HG03139 (cell line): ENCODE measurements around the gene PI4K2A.
"Not testable (repeated sequence)": the region's sequence is repeated elsewhere in the genome, so short reads cannot be mapped to it uniquely, and the experiment has no call there.

Experiments used
- ATAC-seq: cut with Tn5 transposase; IDR thresholded peaks from one replicate; pipeline ENCODE4 v1.9.1; 2021; ENCODE audit not compliant: unreplicated experiment

PI4K2A gene

DNA sequence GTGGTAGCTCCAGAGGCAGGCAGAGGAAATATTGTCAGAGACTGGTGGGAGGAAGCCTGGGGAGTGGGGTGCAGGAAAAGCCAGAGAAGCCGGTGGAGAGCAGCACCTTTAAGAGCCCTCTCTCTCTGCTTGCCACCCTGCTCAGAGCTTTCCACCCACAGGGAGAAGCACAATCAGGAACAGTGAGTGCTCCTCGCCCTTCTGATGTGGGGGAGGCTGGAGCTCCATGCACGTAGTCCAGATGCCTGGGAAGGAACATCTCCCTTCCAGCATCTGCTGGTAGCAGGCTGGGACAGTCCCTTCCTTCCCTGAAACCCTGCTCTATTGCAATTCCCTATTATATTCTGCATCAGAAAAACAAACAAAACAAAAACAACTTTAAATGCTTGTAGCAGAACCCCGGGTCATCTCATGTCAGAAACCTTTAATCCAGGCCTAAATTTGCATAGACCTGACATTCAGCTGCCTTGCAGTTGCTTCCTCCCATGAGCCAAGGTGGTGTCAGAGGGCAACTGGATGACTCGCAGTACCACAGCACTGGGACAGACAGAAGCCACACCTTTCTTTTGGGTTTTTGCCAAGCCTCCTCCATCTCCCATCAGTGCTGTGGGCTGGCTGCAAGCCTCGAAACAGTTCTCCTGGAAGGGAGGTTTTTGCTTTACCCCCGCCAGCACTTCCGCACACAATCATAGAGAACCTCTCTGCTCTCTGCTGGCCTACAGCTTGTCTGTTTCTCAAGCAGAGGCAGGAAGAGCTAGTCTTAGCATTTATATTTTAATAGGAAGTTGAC lies 33.5 kb downstream of the PI4K2A start:
- ATAC-seq, result no peak

- no peak for ATAC-seq
Measured at GRCh38 chr10:97675222-97675621, 34.8 kb downstream of the PI4K2A start.

DNA sequence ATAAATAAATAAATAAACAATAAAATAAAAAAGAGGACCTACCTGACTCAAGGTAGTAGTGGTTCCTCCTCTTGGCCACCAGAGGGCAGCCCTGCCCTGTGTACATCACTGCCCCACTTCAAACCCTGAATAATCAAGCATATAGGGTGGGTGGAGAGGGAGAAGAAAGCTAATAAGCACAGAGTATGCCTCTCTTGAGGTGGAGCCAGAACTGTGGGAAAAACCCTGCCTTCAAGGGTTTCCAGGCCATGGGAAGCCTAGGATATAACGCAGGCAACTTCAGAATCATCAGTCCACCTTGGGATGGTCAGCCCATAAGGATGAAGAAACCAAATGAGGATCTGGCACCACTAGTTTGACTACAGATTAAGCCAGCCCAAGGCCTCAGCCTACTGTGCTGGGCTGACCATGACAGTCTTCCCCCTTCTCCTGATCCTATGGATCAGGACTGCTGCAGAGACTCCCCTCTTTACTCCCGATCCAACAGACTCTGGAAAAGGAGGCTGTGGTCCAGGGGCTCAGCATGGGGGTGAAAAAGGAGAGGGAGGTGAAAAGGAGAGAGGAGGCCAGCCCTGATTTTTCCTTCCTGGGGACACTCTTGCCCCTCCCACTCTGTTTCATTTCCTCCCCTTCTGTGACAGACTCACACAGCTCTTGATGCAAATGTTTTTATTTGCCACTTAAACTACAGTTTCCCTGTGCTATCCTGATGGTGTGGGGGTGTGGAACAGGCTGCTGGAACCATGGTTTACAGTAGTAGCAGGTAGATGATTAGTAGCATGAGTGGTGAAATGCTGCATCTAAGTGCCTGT lies 36.5 kb downstream of the PI4K2A start:
- peak; percentile 68 for ATAC-seq

DNA sequence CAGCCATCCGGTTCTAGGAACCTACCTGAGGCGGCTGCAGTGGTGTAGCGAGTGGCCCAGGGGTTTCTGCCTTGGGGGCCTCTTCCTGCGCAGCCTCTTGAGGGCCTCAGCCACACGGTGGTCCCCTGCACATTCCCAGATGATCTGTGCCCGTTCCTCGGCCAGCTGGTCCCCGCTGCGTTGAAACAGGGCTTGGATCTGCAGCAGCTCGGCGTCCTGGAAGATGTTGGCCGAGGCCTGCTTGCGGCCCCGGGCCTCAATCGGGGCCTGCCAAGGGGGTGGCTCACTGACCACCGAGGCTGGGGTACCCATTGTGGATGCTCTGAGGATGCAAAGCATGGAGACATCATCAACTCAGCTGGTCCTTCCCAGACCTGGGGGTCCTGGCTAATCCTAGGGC lies 39.1 kb downstream of the PI4K2A start:
- ATAC-seq, result no peak

DNA sequence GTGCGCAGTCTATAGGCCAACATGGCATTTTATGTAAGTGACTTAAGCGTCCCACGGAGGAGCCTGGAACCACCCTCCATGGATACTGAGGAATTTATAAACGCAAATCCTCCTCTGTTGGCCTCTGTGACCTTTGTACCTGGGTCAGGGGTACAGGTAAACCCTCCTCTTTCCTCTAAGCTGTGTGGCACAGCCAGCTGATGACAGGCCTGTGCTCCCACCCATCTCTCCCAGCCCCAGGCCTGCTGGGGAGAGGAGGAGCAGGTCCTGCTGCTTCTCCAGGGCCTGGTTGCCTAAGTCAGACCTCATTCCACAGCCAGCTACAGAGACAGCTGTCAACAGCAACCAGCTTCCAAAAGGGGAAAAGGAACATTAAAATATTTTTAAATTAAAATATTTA lies 41.6 kb downstream of the PI4K2A start:
- ATAC-seq, result no peak

- ATAC-seq, result no peak
Measured at GRCh38 chr10:97683556-97684367, 43.3 kb downstream of the PI4K2A start.

DNA sequence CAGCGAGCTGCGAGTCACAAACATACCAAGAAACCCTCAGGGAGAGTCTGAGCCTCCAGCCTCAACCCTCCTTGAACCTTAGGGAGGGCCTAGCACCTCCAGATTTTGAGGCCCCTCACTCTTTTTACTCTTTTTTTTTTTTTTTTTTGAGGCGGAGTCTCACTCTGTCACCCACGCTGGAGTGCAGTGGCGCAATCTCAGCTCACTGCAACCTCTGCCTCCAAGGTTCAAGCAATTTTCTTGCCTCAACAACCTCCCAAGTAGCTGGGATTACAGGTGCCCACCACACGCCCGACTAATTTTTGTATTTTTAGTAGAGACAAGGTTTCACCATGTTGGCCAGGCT lies 43.9 kb downstream of the PI4K2A start:
- not testable (repeated sequence) for ATAC-seq

DNA sequence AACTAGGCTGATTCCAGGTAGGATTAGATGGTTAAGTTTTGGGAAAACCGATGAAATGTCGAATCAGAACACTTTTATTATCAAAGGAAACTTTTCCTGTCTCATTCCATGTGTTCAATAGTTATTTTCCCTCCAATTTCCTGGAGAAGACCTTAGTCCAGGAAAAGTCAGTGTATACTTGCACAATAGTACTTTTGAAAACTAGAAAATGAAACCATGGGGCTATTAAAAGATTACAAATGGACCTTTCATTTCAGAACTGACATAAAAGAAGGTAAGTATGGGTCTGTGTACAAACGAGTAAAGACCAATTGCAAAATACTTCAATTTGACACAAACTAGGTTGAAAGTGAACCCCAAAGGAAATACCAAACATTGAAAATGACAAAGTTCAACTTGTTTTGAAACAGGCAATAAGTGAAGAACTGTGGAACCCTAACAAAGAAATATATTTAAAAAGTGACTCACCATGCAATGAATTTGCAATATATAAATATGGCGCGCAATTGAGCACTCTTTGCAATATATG lies 44.5 kb downstream of the PI4K2A start:
- no peak for ATAC-seq

- ATAC-seq, result no peak
Measured at GRCh38 chr10:97685395-97685958, 45.0 kb downstream of the PI4K2A start.

DNA sequence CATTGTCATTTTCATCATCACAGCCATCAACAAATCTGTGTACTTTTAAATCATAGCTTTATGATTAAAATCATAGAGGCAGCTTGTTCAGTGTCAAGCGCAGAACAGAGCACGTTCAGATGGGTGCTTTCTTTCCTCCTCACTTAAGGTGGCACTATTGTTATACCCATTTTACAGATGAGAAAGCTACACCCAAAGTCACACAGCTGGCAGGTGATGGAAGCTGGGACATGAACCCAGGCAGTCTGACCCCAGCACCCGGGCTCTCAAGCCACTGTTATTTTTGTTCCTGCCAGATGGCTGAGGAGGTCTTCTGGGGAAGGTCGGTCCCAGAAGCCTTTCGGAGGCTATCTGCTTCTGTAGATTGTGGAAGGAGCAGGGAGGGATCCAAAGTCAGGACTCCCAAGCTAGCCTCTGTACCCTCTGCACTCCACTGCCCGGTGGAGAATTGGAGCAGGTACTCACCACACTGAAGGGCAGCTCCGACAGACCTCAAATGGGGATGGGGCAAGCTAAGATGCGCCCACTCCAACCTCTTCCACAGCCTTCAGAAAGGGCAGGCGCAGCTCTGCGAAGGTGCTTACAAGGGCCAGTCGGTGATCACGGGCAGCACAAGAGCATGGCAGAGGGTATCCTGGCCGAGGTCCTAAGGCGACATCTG lies 46.0 kb downstream of the PI4K2A start:
- no peak for ATAC-seq

- peak; percentile 86 for ATAC-seq
Measured at GRCh38 chr10:97686962-97687784, 46.7 kb downstream of the PI4K2A start, which contains the start of gene AVPI1. Gene AVPI1, minus strand, starts transcription at chr10:97687241. Its CDS starts 7,336 bp downstream, at chr10:97679905.

GRCh38 chr10:97687785-97688781 lies 47.6 kb downstream of the PI4K2A start:
- ATAC-seq, result no peak

- ATAC-seq, result no peak
Measured at GRCh38 chr10:97689559-97690020, 49.1 kb downstream of the PI4K2A start.

DNA sequence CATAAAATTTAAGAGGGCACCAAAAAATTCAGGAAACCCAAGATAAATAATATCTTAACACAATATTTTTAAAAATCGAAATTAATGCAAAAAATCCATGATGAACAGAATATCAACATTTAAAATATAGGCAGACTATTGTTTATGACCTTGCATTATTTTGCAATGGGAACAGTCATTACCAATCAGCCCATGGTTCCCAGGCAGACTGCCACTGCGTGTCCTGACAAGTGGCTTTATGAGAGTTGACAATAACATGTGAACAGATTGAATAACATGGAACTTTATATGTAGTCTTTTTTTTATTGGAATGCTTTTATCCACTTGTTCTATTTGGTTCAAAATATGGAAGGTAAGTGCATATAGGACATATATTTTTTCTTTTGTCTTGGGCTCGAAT lies 49.7 kb downstream of the PI4K2A start:
- no peak for ATAC-seq

GRCh38 chr10:97698072-97698655 lies 57.7 kb downstream of the PI4K2A start:
- ATAC-seq, result not testable (repeated sequence)

- ATAC-seq, result no peak
Measured at GRCh38 chr10:97701438-97702069, 61.1 kb downstream of the PI4K2A start.

- no peak for ATAC-seq
Measured at GRCh38 chr10:97703398-97704067, 63.1 kb downstream of the PI4K2A start.
